Stimulated activated CD8-positive, alpha-beta memory T cell treated with anti-CD3 and anti-CD28 coated beads, Interleukin-4, amount 100 ng/mL, for 48 hours (primary cell): ENCODE data around the gene IQSEC1.

Experiments used
- DNase-seq: peaks from one replicate; pipeline ENCODE4 v3.0.0-alpha.2; 2020

Gene IQSEC1

DNA sequence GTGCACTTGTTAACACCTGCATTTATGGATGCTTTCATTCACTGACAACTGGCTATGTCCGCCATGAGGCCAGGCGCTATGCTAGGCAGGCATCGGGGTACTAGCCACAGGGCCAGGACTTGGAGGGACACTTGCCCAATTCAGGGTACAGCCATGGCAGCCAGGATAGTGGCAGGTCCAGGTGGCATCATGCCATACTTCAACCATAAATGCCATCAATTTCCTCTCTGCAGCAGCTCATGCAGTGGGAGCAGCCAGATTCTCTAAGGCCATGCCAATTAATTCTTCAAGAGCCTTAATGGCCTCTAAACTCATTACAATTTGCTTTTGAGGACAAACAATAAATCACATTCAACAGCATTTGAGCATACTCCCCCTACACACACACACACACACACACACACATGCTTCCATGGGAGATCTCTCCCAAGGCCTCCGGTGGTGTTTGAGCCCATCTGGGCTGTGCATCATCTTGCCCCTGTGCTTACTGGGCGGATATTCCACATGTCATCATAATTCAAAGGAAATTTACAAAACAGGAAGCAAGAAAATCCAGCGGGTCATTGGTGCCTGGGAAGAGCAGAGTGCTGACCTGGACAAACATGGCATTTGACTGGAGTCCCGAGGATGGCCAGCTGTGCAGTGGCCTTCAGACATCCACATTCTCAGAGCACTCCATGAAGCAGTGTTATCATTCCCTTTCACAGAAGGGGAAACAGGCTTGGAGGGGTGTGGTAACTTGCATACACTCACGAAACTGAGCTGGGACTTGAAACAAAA, 109.1 kb downstream of the IQSEC1 start:
- DNase-seq: no peak

DNA sequence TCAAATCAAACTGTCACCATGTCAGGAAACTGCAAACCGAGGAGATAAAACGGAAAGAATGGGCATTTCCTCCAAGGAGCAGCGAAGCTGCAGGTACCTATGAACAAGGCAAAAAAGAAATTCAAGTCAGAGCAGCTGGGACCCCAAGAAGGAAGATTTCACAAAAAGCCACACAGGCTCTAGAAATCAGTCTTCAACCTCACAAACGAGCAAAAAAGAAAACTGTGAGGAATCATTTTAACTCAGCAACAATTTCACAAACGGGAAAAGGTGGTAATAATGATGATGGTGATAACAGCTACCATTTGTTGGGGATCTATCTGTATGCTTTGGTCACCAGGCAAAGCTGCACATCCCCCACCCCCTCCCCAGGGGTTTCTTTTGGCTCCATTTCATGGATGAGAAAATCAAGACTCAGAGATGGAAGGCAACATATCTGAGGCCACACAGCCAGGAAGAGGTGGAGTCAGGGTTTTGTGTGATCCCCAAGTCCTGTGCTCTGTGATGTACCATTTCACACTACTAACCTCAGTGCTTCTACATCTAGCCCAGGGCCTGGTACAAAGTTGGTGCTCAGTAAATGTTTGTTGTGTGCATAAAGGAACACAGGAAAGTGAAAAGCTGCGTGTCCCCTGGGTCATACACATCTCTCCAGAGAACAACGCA, 109.9 kb downstream of the IQSEC1 start:
- DNase-seq: peak; percentile 61

- no peak for DNase-seq
Observed at GRCh38 chr3:12962292-12962691, 110.9 kb downstream of the IQSEC1 start.

GRCh38 chr3:12961697-12962036, 111.6 kb downstream of the IQSEC1 start:
- no peak for DNase-seq

GRCh38 chr3:12961007-12961696, 112.1 kb downstream of the IQSEC1 start:
- no peak for DNase-seq

- no peak for DNase-seq
Observed at GRCh38 chr3:12960497-12960896, 112.7 kb downstream of the IQSEC1 start.

DNA sequence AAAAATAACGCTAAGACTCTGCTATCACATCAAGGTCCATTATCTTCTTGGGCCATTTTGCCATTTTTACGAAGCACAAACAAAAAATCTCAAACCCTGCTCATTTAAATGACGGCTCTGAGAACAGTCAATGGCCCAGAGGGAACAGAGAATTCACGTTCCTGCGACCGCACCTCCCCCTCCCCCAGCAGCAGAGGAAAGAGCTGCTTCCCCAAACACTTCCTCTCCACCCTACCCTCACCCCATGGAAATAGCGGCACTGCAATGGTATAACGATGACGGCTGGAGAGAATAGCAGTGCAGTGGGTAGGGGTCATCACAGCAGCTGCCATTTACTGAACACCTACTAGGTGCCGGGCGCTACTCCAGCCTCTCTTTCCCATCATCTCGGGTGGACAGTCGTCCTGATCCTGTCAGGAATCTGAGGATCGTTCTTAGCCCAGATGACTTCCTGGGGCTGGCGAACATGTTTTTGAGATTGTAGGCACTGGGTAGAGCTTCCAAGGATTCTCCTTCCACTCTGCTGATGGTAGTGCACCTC, 113.3 kb downstream of the IQSEC1 start:
- no peak for DNase-seq

GRCh38 chr3:12959410-12959809, 113.8 kb downstream of the IQSEC1 start:
- no peak for DNase-seq

GRCh38 chr3:12957824-12958792, 115.1 kb downstream of the IQSEC1 start:
- no peak for DNase-seq

GRCh38 chr3:12957339-12957738, 115.9 kb downstream of the IQSEC1 start:
- DNase-seq: no peak

DNA sequence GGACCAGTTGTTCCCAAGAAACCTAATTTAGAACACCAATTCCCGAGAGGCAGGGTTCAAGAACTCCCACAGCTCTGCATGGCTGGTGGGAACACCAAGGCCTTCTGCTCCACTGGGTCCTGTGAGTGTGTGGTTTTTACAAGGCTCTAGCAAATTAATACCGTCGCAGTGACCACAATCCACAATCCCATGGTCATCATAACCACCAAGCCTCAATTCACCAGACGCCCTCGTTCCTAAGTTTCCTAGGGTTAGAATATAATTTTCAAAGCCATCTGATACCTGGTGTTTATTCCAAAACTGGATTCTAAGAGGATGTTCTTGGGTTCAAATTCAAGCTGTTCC, 116.9 kb downstream of the IQSEC1 start:
- DNase-seq: no peak

DNA sequence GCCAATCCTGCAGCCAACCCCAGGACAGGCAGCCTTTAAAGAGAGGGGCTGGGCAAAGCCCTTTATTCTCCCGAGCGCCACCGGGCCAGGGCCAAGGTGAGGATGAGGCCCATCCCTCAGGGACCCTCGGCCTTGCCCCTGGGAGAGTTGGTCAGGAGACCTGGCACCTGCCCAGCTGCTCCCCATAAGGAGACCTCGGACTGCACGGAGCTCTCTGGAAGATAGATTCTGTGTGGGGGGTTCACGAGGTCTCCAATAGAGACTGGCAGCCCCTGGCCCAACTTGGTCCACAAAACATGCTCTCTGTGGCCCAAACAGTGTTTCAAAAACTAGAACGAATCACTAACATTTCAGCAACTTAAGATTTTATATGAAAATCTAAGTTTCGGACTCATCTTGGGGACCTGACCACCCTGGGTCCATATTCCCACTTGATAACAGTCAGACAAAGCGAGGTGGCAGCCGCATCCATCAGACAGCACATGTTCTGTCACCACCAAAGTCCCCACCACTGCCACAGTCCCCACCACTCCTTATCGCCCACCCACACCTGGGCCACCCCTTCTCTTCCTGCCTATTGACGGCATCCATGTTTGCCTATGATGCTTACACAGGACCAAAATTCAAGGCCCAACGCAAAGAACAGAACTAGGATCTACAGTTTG, 117.4 kb downstream of the IQSEC1 start:
- DNase-seq: no peak

- DNase-seq: peak; percentile 44
Observed at GRCh38 chr3:12954891-12955650, 118.2 kb downstream of the IQSEC1 start.

- DNase-seq: no peak
Observed at GRCh38 chr3:12954180-12954579, 119.0 kb downstream of the IQSEC1 start.

GRCh38 chr3:12953201-12953995, 119.8 kb downstream of the IQSEC1 start:
- DNase-seq: no peak

GRCh38 chr3:12952343-12953200, 120.7 kb downstream of the IQSEC1 start:
- DNase-seq: no peak

DNA sequence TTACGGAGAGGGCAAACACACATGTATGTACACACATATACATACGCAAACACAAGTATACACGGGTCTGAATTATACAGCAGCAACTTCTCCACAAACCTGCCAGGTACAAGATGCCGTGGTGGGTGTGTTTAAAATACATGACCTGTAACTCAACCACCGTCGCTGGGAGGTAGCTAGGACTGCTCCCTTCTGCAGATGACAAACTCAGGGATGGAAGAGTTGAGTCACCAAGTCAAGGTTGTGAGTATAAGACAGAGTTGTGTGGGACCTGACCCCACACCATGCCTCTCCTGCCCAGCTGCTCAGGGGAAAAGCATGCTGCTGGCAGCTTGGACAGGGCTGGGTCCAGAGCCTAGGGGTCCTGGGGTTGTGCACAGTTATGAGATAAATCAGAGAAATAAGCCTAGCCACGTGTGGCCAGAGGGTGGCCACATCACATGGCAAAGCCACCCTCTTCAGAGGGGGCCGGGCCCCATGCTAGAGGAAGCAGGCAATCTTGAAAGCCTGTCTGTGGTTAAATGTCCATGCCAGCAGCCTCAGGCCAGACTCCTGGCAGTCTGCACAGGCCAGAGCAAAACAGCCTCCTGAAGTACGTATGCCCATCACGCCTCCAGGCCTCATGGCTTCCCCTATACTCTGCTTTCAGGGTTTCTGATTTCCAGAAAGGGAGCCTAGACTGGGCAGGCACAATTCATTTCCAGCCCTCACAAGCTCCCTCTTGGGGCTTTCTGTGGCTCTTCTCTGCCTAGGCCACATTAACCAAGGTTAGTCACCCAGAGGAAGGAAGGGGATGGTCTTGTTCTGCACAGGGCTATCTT, 124.1 kb downstream of the IQSEC1 start:
- DNase-seq: peak; percentile 67

DNA sequence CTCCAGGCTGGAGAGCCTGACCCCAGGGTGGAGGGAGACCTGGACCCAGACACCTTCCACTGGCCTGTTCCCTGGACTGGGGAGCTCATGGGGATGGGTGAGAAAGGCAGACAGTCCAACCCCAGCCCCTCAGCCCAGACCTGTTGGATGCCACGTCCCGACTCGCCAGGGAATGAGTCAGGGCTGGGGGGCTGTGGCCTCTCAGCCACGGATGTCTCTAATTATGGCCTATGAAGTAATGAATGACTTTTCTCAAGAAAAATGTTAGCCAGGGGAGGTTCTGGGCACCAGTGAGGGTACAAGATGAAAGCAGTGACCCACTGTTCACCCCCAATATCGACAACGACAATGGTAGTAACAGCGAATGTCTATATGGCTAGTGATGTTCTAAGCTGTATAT, 124.9 kb downstream of the IQSEC1 start:
- DNase-seq: no peak
